GM21381 (cell line): ENCODE measurements around the gene POTED.
"Not testable (repeated sequence)": the region's sequence is repeated elsewhere in the genome, so short reads cannot be mapped to it uniquely, and the experiment has no call there.

Source experiments
- ATAC-seq: cut with Tn5 transposase; IDR thresholded peaks from one replicate; pipeline ENCODE4 v1.9.1; 2021; ENCODE audit warnings: mild to moderate bottlenecking, moderate library complexity; ENCODE audit not compliant: unreplicated experiment

POTED gene

GRCh38 chr21:13609477-13609876, at the start of gene POTED:
Gene POTED (plus strand): TSS chr21:13609777. CDS start chr21:13610229, 452 bp downstream.
- not testable (repeated sequence) for ATAC-seq

GRCh38 chr21:13650101-13650500, 40.5 kb downstream of the POTED start:
- ATAC-seq: not testable (repeated sequence)

- ATAC-seq: not testable (repeated sequence)
These were observed 42.2 kb downstream of the POTED start for GRCh38 chr21:13651746-13652145.
